Sigmoid colon (tissue), 3 donors: ENCODE results near the gene ARHGAP35.

ENCODE experiments used
- CTCF ChIP-seq, 4 experiments: fragments of 450-650 bp in 3 of 4; fragments of 200-600 bp in 1 of 4; IDR thresholded peaks; one replicate each; pipeline ENCODE4 v1.5.1; 2016 to 2019; ENCODE audit warnings: antibody characterized with exemption in 4 of 4, mild to moderate bottlenecking in 3 of 4, moderate library complexity in 2 of 4
- POLR2A ChIP-seq, 2 donors: fragments of 450-650 bp; IDR thresholded peaks; one replicate each; pipeline ENCODE4 v1.6.1; 2016; ENCODE audit warnings: antibody characterized with exemption in 2 of 2, mild to moderate bottlenecking in 2 of 2, moderate library complexity in 2 of 2

- TF ChIP-seq POLR2A (IDR thresholded peaks at IDR 0.05): no peak
- TF ChIP-seq CTCF (IDR thresholded peaks at IDR 0.05): no peak
These were observed 8.0 kb upstream of the ARHGAP35 start for GRCh38 chr19:46852830-46853229.
